Neural crest cell (in vitro differentiated cells): Measurements from ENCODE around the gene CEP44. TPM values are rescaled to one million over a fixed set of nuclear protein-coding genes. Genes with fewer than 3 reads are reported as not detected.
"Not testable (repeated sequence)": the region's sequence is repeated elsewhere in the genome, so short reads cannot be mapped to it uniquely, and the experiment has no call there.

Experiments
- DNase-seq: peaks from one replicate; pipeline ENCODE4 v3.0.0; 2021; ENCODE audit warnings: low read depth, mixed read lengths, low spot score
- H3K27ac Mint-ChIP-seq: one replicate; pipeline ENCODE4 v1.8.0; 2021; ENCODE audit warnings: mild to moderate bottlenecking, mixed read lengths; ENCODE audit not compliant: unreplicated experiment
- H3K27me3 Mint-ChIP-seq: 2 replicates; pipeline ENCODE4 v1.8.0; 2021; ENCODE audit warnings: low read depth, mild to moderate bottlenecking, mixed read lengths
- H3K36me3 Mint-ChIP-seq: 2 replicates; pipeline ENCODE4 v1.8.0; 2021; ENCODE audit warnings: low read depth, mild to moderate bottlenecking, mixed read lengths
- H3K4me1 Mint-ChIP-seq: 2 replicates; pipeline ENCODE4 v1.8.0; 2021; ENCODE audit warnings: mixed read lengths
- H3K4me3 Mint-ChIP-seq: one replicate; pipeline ENCODE4 v1.8.0; 2021; ENCODE audit warnings: mild to moderate bottlenecking, mixed read lengths
- H3K9me3 Mint-ChIP-seq: 2 replicates; pipeline ENCODE4 v1.8.0; 2021; ENCODE audit warnings: mixed read lengths
- CTCF ChIP-seq: fragments of 200-600 bp; sonication (generic); conservative IDR thresholded peaks from 2 replicates; pipeline ENCODE4 v1.5.0; 2021; ENCODE audit warnings: antibody characterized with exemption, mild to moderate bottlenecking
- total RNA-seq: library from RNA; stranded (reverse); gene quantifications from 2 replicates; pipeline ENCODE4 v1.2.1, GENCODE V29; 2021

The CEP44 gene
- total RNA-seq, 1 donor from 2014 or later: 19.8 TPM

- Mint-ChIP-seq H3K9me3 (no peaks in the 10 kb centered on the region), H3K4me3 (no peak overlapping the region), H3K27ac (no peak overlapping the region), H3K36me3 (no peaks in the 10 kb centered on the region), H3K27me3 (no peaks in the 10 kb centered on the region), H3K4me1 (no peaks in the 10 kb centered on the region)
- DNase-seq: no peak
- TF ChIP-seq CTCF: no peak
These were observed 73.6 kb downstream of the CEP44 start for GRCh38 chr4:174357321-174357720.

GRCh38 chr4:174358410-174358809 is 74.7 kb downstream of the CEP44 start:
- no peaks in the 10 kb centered on the region for H3K9me3 Mint-ChIP-seq
- no peaks in the 10 kb centered on the region for H3K27me3 Mint-ChIP-seq
- no peak overlapping the region for H3K4me3 Mint-ChIP-seq
- no peak for DNase-seq
- no peaks in the 10 kb centered on the region for H3K4me1 Mint-ChIP-seq
- no peaks in the 10 kb centered on the region for H3K36me3 Mint-ChIP-seq
- no peak overlapping the region for H3K27ac Mint-ChIP-seq
- no peak for TF ChIP-seq CTCF

- Mint-ChIP-seq H3K9me3 (no peaks in the 10 kb centered on the region), H3K27me3 (no peaks in the 10 kb centered on the region), H3K4me1 (no peaks in the 10 kb centered on the region), H3K36me3 (no peaks in the 10 kb centered on the region), H3K27ac (no peak overlapping the region), H3K4me3 (no peak overlapping the region)
- no peak for TF ChIP-seq CTCF
- no peak for DNase-seq
These were observed 75.1 kb downstream of the CEP44 start for GRCh38 chr4:174358829-174359228.

- H3K4me3 Mint-ChIP-seq: no peak overlapping the region
- TF ChIP-seq CTCF: no peak
- DNase-seq: no peak
- no peaks in the 10 kb centered on the region for H3K4me1 Mint-ChIP-seq
- no peaks in the 10 kb centered on the region for H3K36me3 Mint-ChIP-seq
- peaks cover 3% of the 10 kb centered on the region for H3K9me3 Mint-ChIP-seq
- H3K27ac Mint-ChIP-seq: no peak overlapping the region
- H3K27me3 Mint-ChIP-seq: no peaks in the 10 kb centered on the region
These were observed 78.6 kb downstream of the CEP44 start for GRCh38 chr4:174362340-174362739.

- not testable (repeated sequence) for H3K4me1 Mint-ChIP-seq, H3K36me3 Mint-ChIP-seq, H3K27ac Mint-ChIP-seq, DNase-seq, H3K4me3 Mint-ChIP-seq, H3K27me3 Mint-ChIP-seq, H3K9me3 Mint-ChIP-seq
These were observed 80.1 kb downstream of the CEP44 start for GRCh38 chr4:174363782-174364181.

- H3K9me3 Mint-ChIP-seq: peaks cover 3% of the 10 kb centered on the region
- peak; percentile 85 for TF ChIP-seq CTCF
- peak; percentile 14 for DNase-seq
- no peak overlapping the region for H3K27ac Mint-ChIP-seq
- H3K36me3 Mint-ChIP-seq: peaks cover 3% of the 10 kb centered on the region
- no peaks in the 10 kb centered on the region for H3K27me3 Mint-ChIP-seq
- no peak overlapping the region for H3K4me3 Mint-ChIP-seq
- no peaks in the 10 kb centered on the region for H3K4me1 Mint-ChIP-seq
These were observed 81.4 kb downstream of the CEP44 start for GRCh38 chr4:174365018-174365587.
